ENCODE measurements around the gene DGLUCY.

DGLUCY gene

GRCh38 chr14:91123201-91123600, 9.3 kb downstream of the DGLUCY start:
- no peak for TF ChIP-seq CTCF (IDR thresholded peaks at IDR 0.05)

- no peak for TF ChIP-seq CTCF (IDR thresholded peaks at IDR 0.05)
Observed at GRCh38 chr14:91125271-91125660, 11.4 kb downstream of the DGLUCY start.

DNA sequence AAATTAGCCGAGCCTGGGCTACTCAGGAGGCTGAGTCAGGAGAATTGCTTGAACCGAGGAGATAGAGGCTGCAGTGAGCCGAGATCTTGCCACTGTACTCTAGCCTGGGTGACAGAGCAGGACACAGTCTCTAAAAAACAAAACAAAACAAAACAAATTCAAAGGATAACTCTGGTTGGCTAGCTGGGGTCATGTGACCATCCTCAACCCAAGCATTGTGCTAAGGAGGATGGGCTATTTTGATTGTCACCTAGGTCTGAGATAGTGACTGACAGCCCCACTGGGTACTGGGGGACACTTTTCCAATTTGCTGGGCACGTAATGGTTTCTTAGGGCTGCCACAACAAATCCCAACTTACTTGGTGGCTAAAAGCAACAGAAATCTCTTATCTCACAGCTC, 11.9 kb downstream of the DGLUCY start:
- no peak for TF ChIP-seq CTCF (IDR thresholded peaks at IDR 0.05)

GRCh38 chr14:91126761-91127160, 12.9 kb downstream of the DGLUCY start:
- no peak for TF ChIP-seq CTCF (IDR thresholded peaks at IDR 0.05)

DNA sequence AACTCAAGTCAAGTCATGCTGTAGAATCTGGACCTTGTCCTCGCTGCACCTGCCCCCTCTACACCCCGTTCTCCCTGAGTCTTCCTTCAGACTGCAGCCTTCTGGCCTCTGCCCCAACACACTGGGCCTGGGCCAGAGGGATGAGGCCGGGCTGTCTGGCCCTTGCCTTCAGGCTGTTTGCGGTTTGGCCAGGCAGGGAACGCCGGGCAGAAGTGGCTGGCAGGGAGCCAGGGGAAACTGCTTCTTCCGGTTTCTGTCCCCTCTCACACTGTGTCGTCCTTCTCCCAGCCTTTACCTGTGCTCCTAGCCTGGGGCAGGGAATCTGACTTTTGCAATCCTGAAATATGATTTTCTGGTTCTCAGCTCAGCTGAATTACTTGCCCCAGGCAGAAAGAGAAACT, 13.5 kb downstream of the DGLUCY start:
- no peak for TF ChIP-seq CTCF (IDR thresholded peaks at IDR 0.05)

DNA sequence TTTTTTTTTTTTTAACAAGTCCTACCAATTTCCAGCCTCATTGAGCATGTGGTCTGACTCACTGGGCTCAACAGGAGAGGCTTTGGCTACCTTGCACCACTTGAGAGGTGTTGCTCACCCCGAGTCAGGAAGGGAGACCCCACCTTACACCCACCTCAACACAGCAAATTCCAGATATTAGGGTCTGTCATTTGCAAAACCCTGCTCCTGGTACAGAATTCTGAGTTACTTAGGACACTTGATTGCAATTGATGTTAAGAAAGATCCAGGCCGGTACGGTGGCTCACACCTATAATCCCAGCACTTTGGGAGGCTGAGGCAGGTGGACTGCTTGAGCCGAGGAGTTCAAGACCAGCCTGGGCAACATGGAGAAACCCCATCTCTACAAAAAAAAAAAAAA, 14.1 kb downstream of the DGLUCY start:
- TF ChIP-seq CTCF (IDR thresholded peaks at IDR 0.05), result no peak

DNA sequence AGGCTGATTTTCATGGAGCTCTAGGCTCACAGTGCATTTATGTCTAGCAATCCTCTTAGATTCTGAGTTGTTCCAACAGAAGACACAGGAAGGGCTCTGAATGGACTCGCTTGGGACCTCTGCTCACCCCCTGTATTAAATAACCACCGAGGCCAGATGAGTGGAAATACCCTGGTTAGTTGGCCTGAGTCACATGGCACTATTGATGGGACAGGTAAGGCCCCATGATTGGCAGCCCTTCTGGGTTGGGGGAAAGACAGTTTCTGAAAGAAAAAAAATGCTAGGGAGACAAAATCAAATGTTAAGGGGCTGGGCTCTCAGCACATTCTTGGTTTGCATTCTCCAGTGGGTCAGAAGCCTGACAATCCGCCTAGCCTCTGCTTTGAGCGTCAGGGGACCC, 14.8 kb downstream of the DGLUCY start:
- no peak for TF ChIP-seq CTCF (IDR thresholded peaks at IDR 0.05)

- TF ChIP-seq CTCF (IDR thresholded peaks at IDR 0.05), result no peak
Observed at GRCh38 chr14:91129261-91129660, 15.4 kb downstream of the DGLUCY start.

Data from LNCAP (cell line).